Suprapubic skin (tissue), 4 donors: ENCODE data around the gene PGBD5. TPM values are rescaled to one million over a fixed set of nuclear protein-coding genes. Genes with fewer than 3 reads are reported as not detected.

ENCODE experiments used
- DNase-seq, 2 donors: peaks; one replicate each; pipeline ENCODE4 v3.0.0-alpha.2; 2019; ENCODE audit warnings: low spot score in 2 of 2
- H3K27ac ChIP-seq: fragments of 200-600 bp; sonication (generic); one replicate; pipeline ENCODE4 v1.5.1; 2019
- H3K27me3 ChIP-seq: fragments of 200-600 bp; sonication (generic); one replicate; pipeline ENCODE4 v1.5.1; 2019
- H3K36me3 ChIP-seq: fragments of 200-600 bp; sonication (generic); one replicate; pipeline ENCODE4 v1.5.1; 2019
- H3K4me1 ChIP-seq: fragments of 200-600 bp; sonication (generic); one replicate; pipeline ENCODE4 v1.5.1; 2019
- H3K4me3 ChIP-seq: fragments of 200-600 bp; sonication (generic); one replicate; pipeline ENCODE4 v1.5.1; 2019; ENCODE audit warnings: mild to moderate bottlenecking
- H3K9me3 ChIP-seq: fragments of 200-600 bp; sonication (generic); one replicate; pipeline ENCODE4 v1.5.1; 2019
- EP300 ChIP-seq: sonication (generic); formaldehyde crosslinking; IDR thresholded peaks from one replicate; pipeline ENCODE4 v1.6.1; 2017; ENCODE audit warnings: antibody characterized with exemption
- POLR2A ChIP-seq, 2 donors: fragments of 450-650 bp; IDR thresholded peaks; one replicate each; pipeline ENCODE4 v1.6.1; 2017; ENCODE audit warnings: antibody characterized with exemption in 2 of 2, mild to moderate bottlenecking in 2 of 2, moderate library complexity in 2 of 2
- POLR2AphosphoS5 ChIP-seq, 3 donors: sonication (generic); formaldehyde crosslinking; IDR thresholded peaks; one replicate each; pipeline ENCODE4 v1.6.1; 2017; ENCODE audit warnings: antibody characterized with exemption in 3 of 3
- WGBS: methylation state at CpG from one replicate; pipeline ENCODE4 v1.1.5; 2018; 5-methylcytosine and 5-hydroxymethylcytosine counted together
- total RNA-seq, 4 donors: library from RNA; depleted of rRNA; stranded (reverse); fragments of >200 nt; gene quantifications; one replicate each; pipeline ENCODE4 v1.1.0, GENCODE V29; 2016
- TF ChIP-seq, protein P1 (sequence below), 2 donors: fragments of 200-600 bp in 1 of 2; fragments of 450-650 bp in 1 of 2; sonication (generic) in 1 of 2; IDR thresholded peaks; one replicate each; pipeline ENCODE4 v1.5.1; 2016 to 2019; ENCODE audit warnings: antibody characterized with exemption in 2 of 2, mild to moderate bottlenecking in 1 of 2, moderate library complexity in 1 of 2

Gene PGBD5
- total RNA-seq, 4 donors from 2014 or later: 0.16 to 1.4 (median 0.51) TPM

DNA sequence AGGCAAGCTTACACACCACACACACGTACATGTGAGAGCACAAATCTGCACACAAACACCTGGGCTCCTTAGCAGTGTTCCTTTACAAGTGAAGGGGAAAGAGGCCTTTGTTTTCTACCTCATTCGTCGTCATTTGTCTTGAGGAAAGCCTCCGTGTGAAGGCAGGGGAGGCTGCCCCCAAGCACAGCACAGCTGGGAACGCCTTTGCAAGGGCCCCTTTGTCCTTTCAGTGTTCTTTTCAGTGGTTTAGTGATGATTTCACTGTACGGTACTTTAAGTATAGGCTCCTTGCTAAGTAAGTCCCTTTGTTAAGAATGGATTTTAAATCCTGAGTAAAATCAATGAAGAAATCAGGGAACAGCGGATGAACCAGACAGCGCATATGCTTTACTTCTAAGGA lies 94.1 kb downstream of the PGBD5 start:
- Histone ChIP-seq H3K27ac (no peak overlapping the region), H3K9me3 (no peaks in the 10 kb centered on the region), H3K36me3 (no peaks in the 10 kb centered on the region), H3K27me3 (peaks cover 9% of the 10 kb centered on the region), H3K4me1 (no peaks in the 10 kb centered on the region), H3K4me3 (no peak overlapping the region)
- TF ChIP-seq, protein P1, sequence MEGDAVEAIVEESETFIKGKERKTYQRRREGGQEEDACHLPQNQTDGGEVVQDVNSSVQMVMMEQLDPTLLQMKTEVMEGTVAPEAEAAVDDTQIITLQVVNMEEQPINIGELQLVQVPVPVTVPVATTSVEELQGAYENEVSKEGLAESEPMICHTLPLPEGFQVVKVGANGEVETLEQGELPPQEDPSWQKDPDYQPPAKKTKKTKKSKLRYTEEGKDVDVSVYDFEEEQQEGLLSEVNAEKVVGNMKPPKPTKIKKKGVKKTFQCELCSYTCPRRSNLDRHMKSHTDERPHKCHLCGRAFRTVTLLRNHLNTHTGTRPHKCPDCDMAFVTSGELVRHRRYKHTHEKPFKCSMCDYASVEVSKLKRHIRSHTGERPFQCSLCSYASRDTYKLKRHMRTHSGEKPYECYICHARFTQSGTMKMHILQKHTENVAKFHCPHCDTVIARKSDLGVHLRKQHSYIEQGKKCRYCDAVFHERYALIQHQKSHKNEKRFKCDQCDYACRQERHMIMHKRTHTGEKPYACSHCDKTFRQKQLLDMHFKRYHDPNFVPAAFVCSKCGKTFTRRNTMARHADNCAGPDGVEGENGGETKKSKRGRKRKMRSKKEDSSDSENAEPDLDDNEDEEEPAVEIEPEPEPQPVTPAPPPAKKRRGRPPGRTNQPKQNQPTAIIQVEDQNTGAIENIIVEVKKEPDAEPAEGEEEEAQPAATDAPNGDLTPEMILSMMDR (IDR thresholded peaks at IDR 0.05): no peak
- TF ChIP-seq EP300: no peak
- TF ChIP-seq POLR2A (IDR thresholded peaks at IDR 0.05): no peak
- TF ChIP-seq POLR2AphosphoS5 (IDR thresholded peaks at IDR 0.05): no peak
- whole genome bisulfite sequencing: 90% methylated on average over 8 of the region's 8 CpGs
- no peak for DNase-seq

DNA sequence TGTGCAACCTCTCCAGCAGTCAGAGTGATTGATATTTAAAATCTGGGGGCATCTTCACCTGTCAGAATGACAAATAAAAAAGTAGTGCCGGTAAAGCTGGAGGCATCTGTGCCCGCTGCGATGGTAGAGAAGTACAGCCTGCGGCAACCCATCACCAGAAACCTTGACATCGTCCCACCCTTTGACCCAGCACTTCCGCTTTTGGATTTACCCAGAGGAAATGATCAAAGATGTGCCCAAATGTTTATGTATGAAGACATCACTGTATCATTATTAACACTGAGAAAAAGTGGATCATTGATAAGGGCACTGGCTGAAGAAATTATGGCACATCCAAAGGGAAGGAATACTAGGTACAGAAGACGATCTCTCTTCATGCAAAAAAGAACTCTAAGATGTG lies 96.0 kb downstream of the PGBD5 start:
- no peaks in the 10 kb centered on the region for H3K36me3 ChIP-seq
- H3K9me3 ChIP-seq: no peaks in the 10 kb centered on the region
- H3K4me3 ChIP-seq: no peak overlapping the region
- peaks cover 9% of the 10 kb centered on the region for H3K27me3 ChIP-seq
- H3K27ac ChIP-seq: no peak overlapping the region
- 82% methylated on average over 7 of the region's 7 CpGs for WGBS
- no peak for DNase-seq
- no peak for TF ChIP-seq POLR2A (IDR thresholded peaks at IDR 0.05)
- TF ChIP-seq POLR2AphosphoS5 (IDR thresholded peaks at IDR 0.05): no peak
- no peak for TF ChIP-seq EP300
- TF ChIP-seq, protein P1 (IDR thresholded peaks at IDR 0.05): no peak
- H3K4me1 ChIP-seq: no peaks in the 10 kb centered on the region

DNA sequence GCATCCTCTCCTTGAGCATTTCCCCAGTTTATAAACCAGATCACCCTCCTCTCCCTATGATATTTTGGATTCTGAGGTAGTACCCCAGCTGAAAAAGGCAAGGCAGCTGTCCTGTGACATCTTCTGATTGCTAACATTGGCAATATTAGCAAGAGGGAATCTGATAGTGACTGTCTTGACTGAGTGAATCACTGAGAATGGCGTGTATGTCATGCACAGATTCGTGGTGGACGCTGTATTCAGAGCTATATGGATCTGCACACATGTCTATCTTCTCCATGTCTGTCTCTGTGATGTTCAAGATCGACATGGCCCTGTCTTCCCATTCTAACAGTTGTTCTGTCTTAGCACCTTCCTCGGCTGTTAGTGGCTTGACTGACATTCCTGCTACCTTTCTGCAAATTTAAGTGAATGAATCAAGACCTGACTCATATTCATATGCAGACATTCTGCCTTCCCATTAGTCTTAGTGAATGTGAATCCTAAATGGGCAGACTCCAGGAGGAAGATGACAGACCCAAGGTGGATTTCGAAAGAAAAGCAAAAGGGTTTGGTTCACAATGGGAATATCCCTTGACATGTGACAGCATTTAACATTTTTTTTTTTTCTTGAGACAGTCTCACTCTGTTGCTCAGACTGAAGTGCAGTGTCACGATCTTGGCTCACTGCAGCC lies 97.7 kb downstream of the PGBD5 start:
- Histone ChIP-seq H3K27ac (no peak overlapping the region), H3K4me3 (no peak overlapping the region), H3K4me1 (no peaks in the 10 kb centered on the region), H3K9me3 (no peaks in the 10 kb centered on the region), H3K36me3 (no peaks in the 10 kb centered on the region), H3K27me3 (peaks cover 9% of the 10 kb centered on the region)
- WGBS: 88% methylated on average over 7 of the region's 7 CpGs
- no peak for DNase-seq
- no peak for TF ChIP-seq EP300
- TF ChIP-seq, protein P1 (IDR thresholded peaks at IDR 0.05): no peak
- TF ChIP-seq POLR2A (IDR thresholded peaks at IDR 0.05): no peak
- no peak for TF ChIP-seq POLR2AphosphoS5 (IDR thresholded peaks at IDR 0.05)

DNA sequence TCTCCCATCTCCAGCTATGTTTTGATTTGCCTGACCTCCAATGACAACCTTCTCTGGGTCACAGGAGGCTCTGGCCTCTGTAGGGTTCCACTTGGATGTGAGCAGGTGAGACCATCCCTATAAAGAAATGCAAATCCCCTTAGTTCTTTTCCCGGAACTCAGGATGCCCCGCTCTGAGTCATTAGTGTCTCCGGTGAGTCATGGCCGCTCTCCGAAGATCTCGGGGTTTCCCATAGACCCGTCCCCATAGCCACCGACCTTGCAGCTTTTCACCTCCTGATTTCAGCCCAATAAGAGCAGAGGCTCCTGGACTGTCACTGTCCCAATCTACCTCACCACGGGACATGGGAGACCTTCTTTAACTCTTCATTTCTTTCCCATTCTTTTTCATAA lies 98.2 kb downstream of the PGBD5 start:
- no peak for TF ChIP-seq EP300
- TF ChIP-seq POLR2AphosphoS5 (IDR thresholded peaks at IDR 0.05): no peak
- TF ChIP-seq, protein P1 (IDR thresholded peaks at IDR 0.05): no peak
- no peak for TF ChIP-seq POLR2A (IDR thresholded peaks at IDR 0.05)
- Histone ChIP-seq H3K4me3 (no peak overlapping the region), H3K36me3 (no peaks in the 10 kb centered on the region), H3K9me3 (no peaks in the 10 kb centered on the region), H3K4me1 (no peaks in the 10 kb centered on the region), H3K27ac (no peak overlapping the region), H3K27me3 (peaks cover 5% of the 10 kb centered on the region)
- WGBS: 91% methylated on average over 9 of the region's 9 CpGs
- peak in 1 of 2 donors; percentile 17 for DNase-seq

DNA sequence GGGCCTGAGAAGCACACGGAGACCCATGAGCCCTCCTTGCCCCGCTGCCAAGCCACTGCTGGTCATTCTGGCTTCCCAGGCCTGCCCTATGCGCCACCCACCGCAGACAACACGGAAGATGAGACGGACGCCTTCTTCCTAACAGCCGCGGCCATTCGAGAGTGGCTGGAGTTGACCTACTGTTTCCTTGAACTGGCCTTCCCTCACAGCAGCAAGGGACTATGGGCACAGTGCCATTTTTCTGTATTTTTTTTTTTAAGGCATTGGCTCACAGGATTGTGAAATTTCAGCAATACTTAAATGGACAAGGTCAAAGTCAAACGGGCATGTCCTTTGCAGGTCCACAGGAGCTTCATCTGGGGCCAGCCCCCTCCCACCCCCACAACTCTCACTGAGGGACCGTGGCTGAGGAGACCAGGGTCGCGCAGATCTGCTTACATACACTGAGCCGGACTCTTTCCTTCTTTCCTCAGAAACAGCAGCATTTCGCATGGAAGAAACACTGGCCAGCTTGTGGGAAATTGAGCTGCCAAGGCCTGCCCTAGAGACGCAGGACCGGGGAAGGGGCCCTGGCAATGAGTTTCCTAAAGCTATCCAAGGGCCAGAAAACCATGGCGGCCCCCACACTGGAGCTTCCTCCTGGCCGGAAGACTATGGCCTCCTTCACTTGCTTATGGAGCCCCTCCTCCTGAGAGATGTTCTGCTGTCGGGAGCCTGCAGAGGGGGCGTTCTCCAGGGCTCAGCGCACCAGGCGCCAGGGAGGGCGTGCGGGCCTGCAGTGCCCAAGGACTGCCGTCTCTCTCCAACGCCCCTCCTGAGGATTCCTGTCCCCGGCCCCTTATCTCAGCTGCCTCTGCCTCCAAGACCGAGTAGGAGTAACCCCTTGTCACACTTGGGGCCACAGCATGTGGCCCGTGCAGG lies 98.9 kb downstream of the PGBD5 start:
- no peak for TF ChIP-seq EP300
- no peak overlapping the region for H3K27ac ChIP-seq
- WGBS: 90% methylated on average over 21 of the region's 31 CpGs
- H3K27me3 ChIP-seq: no peaks in the 10 kb centered on the region
- no peak overlapping the region for H3K4me3 ChIP-seq
- H3K9me3 ChIP-seq: no peaks in the 10 kb centered on the region
- DNase-seq: peak in 1 of 2 donors; percentile 48
- no peaks in the 10 kb centered on the region for H3K4me1 ChIP-seq
- no peaks in the 10 kb centered on the region for H3K36me3 ChIP-seq
